ENCODE data around the gene IL34.

DNA sequence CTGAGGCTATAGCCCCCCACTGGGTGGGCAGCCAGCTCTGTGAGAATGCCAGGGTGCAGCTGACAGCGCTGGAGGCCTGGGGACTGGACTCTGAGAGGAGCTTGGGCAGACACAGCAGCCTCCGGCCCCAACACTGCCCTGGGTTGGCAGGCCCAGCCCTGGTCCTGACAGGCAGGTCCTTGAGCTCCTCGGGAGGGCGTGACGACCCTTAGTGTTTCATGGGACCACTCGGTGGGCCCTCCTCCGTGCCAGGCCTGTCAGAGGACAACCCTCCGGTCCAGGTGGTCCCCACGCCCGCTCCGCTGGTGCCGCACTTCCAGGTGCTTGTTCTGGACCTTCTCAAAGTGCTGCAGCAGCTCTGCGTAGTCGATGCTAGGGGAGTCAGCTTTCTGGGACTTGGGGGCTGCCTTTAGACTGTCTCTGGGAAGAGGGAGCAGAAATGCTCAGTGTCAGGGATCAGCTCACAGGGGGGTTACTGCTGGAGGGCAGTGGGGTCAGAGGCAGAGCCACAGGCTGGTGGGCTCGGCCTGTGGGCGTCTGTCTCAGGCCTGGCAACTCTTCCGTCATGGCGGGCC lies 41.4 kb downstream of the IL34 start:
- TF ChIP-seq ZBTB33 (IDR thresholded peaks at IDR 0.05): no peak
- TF ChIP-seq SP1 (IDR thresholded peaks at IDR 0.05): no peak
- TF ChIP-seq HNF4A (conservative IDR thresholded peaks at IDR 0.05): no peak
- TF ChIP-seq, protein P1, sequence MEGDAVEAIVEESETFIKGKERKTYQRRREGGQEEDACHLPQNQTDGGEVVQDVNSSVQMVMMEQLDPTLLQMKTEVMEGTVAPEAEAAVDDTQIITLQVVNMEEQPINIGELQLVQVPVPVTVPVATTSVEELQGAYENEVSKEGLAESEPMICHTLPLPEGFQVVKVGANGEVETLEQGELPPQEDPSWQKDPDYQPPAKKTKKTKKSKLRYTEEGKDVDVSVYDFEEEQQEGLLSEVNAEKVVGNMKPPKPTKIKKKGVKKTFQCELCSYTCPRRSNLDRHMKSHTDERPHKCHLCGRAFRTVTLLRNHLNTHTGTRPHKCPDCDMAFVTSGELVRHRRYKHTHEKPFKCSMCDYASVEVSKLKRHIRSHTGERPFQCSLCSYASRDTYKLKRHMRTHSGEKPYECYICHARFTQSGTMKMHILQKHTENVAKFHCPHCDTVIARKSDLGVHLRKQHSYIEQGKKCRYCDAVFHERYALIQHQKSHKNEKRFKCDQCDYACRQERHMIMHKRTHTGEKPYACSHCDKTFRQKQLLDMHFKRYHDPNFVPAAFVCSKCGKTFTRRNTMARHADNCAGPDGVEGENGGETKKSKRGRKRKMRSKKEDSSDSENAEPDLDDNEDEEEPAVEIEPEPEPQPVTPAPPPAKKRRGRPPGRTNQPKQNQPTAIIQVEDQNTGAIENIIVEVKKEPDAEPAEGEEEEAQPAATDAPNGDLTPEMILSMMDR (IDR thresholded peaks at IDR 0.05; ENCODE audit: low read depth, low read length, missing input control): no peak
- no peak for TF ChIP-seq JUND (IDR thresholded peaks at IDR 0.05)
- TF ChIP-seq ATF3 (IDR thresholded peaks at IDR 0.05): no peak
- TF ChIP-seq, protein P2, sequence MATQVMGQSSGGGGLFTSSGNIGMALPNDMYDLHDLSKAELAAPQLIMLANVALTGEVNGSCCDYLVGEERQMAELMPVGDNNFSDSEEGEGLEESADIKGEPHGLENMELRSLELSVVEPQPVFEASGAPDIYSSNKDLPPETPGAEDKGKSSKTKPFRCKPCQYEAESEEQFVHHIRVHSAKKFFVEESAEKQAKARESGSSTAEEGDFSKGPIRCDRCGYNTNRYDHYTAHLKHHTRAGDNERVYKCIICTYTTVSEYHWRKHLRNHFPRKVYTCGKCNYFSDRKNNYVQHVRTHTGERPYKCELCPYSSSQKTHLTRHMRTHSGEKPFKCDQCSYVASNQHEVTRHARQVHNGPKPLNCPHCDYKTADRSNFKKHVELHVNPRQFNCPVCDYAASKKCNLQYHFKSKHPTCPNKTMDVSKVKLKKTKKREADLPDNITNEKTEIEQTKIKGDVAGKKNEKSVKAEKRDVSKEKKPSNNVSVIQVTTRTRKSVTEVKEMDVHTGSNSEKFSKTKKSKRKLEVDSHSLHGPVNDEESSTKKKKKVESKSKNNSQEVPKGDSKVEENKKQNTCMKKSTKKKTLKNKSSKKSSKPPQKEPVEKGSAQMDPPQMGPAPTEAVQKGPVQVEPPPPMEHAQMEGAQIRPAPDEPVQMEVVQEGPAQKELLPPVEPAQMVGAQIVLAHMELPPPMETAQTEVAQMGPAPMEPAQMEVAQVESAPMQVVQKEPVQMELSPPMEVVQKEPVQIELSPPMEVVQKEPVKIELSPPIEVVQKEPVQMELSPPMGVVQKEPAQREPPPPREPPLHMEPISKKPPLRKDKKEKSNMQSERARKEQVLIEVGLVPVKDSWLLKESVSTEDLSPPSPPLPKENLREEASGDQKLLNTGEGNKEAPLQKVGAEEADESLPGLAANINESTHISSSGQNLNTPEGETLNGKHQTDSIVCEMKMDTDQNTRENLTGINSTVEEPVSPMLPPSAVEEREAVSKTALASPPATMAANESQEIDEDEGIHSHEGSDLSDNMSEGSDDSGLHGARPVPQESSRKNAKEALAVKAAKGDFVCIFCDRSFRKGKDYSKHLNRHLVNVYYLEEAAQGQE (IDR thresholded peaks at IDR 0.05): no peak
